Activated CD4-positive, alpha-beta T cell treated with anti-CD3 and anti-CD28 coated beads, Interleukin-2, Interleukin-4, amounts not matched to agents 100 ng/mL and 50 ng/mL, durations not matched to agents 16 hours and 8 hours (primary cell): ENCODE results near the gene RSPH1.

ENCODE experiments used
- DNase-seq: peaks from one replicate; pipeline ENCODE4 v3.0.0-alpha.2; 2020; ENCODE audit warnings: low spot score

Gene RSPH1

GRCh38 chr21:42513151-42513984, 17.3 kb upstream of the RSPH1 start, which contains the start of gene SLC37A1:
Gene SLC37A1 (plus strand): TSS chr21:42513852. CDS start chr21:42518455, 4,603 bp downstream.
- DNase-seq, result no peak

- no peak for DNase-seq
These were observed 16.5 kb upstream of the RSPH1 start for GRCh38 chr21:42512346-42513034.

GRCh38 chr21:42509244-42509643, 13.2 kb upstream of the RSPH1 start:
- no peak for DNase-seq

GRCh38 chr21:42508371-42508770, 12.3 kb upstream of the RSPH1 start:
- no peak for DNase-seq

- DNase-seq, result no peak
These were observed 11.4 kb upstream of the RSPH1 start for GRCh38 chr21:42507418-42507817.

GRCh38 chr21:42505090-42505726, 9.2 kb upstream of the RSPH1 start:
- no peak for DNase-seq

GRCh38 chr21:42503711-42504110, 7.7 kb upstream of the RSPH1 start:
- DNase-seq, result no peak

- no peak for DNase-seq
These were observed 4.7 kb upstream of the RSPH1 start for GRCh38 chr21:42500736-42501135.

GRCh38 chr21:42500225-42500624, 4.2 kb upstream of the RSPH1 start:
- no peak for DNase-seq

GRCh38 chr21:42499444-42500112, 3.6 kb upstream of the RSPH1 start:
- no peak for DNase-seq

GRCh38 chr21:42498012-42498411, 2.0 kb upstream of the RSPH1 start:
- DNase-seq, result no peak

GRCh38 chr21:42496839-42497202, 797 bp upstream of the RSPH1 start:
- no peak for DNase-seq

GRCh38 chr21:42495765-42496119, 282 bp downstream of the RSPH1 start:
- no peak for DNase-seq

- DNase-seq, result no peak
These were observed 997 bp downstream of the RSPH1 start for GRCh38 chr21:42495027-42495426.

GRCh38 chr21:42493109-42494060, 2.6 kb downstream of the RSPH1 start:
- no peak for DNase-seq

- DNase-seq, result no peak
These were observed 3.8 kb downstream of the RSPH1 start for GRCh38 chr21:42492201-42492600.

GRCh38 chr21:42491328-42491727, 4.7 kb downstream of the RSPH1 start:
- DNase-seq, result no peak

- no peak for DNase-seq
These were observed 5.3 kb downstream of the RSPH1 start for GRCh38 chr21:42490720-42491119.

- no peak for DNase-seq
These were observed 6.0 kb downstream of the RSPH1 start for GRCh38 chr21:42489991-42490390.

GRCh38 chr21:42489006-42489563, 6.9 kb downstream of the RSPH1 start:
- no peak for DNase-seq

GRCh38 chr21:42486531-42486930, 9.5 kb downstream of the RSPH1 start:
- DNase-seq, result no peak
